Kidney glomerular epithelial cell (primary cell): ENCODE measurements around the gene TECPR1.

Source experiments
- DNase-seq: peaks from one replicate; lab custom pipeline; 2025; lab: John Stamatoyannopoulos, UW

Gene TECPR1

DNA sequence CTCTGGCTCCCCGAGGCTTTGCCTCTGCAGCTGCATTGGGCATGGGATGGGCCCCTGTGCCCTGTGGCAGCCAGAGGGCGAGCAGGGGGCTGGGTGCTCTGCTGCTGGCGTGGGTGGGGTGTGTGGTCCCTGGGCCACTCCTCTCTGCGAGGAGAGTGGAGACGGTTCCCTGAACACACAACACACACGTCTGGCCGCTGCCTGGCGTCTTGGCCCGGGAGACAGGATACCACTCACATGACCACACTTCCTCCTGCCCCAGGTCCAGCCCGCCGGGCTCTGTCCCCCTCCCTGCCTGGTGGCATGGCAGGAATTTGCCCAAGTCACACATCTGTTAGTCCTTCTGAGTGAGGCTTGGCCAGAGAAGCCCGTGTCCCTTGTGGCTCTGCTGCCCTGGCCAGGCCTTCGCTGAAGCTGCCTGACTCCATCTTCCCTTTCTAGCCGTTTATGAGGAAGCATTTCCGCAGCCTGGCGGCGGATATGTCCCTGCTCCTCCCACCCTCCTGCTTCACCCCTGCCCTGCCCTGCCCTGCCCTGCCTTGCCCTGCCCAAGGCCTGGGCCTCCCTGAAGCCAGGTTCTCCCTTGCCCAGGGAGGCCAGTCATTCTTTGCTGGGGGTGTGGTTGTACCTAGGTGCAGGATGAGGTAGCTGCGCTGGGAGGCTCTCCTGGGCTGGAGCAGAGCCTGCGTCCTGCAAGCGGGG is 32.5 kb upstream of the TECPR1 start:
- DNase-seq = peak; percentile 66

- DNase-seq = no peak
These were observed 31.8 kb upstream of the TECPR1 start for GRCh38 chr7:98283887-98284222.

- DNase-seq = peak; percentile 11
These were observed 31.3 kb upstream of the TECPR1 start for GRCh38 chr7:98283127-98283886.

- no peak for DNase-seq
These were observed 30.7 kb upstream of the TECPR1 start for GRCh38 chr7:98282703-98283102.

DNA sequence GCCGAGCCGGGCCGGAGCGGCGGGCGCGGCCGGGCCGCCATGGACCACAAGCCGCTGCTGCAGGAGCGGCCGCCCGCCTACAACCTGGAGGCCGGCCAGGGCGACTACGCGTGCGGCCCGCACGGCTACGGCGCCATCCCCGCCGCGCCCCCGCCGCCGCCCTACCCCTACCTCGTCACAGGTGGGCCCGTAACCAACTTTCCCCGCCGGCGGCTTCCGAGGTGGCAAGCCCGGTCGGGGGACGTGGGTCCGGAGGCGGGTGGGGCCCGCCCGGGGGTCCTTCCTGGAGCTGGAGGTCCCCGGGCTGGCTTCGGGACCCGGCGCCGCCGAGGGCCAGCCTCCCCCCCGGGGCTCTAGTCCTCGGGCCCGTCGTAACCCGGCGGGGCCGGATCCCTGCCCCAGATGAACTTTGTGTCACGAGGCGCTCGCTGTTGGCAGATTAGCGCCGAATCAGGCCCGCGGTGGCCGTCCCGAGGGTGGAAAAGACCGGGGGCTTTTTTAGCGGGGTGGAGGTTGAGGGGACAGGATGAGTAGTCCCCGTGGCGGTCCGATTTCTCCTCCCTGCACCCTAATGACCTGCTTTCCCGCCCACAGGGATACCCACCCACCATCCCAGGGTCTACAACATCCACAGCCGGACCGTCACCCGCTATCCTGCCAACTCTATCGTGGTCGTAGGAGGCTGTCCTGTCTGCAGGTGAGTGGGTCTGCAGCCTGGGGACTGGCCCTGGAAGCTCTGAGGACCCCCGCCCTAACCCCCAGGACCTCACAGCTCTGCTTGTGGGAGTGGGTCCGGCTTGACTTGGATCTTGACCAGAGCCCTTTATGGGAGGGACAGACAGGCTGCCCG is 29.9 kb upstream of the TECPR1 start:
- DNase-seq = no peak

GRCh38 chr7:98280791-98281756 is 29.0 kb upstream of the TECPR1 start, which contains the start of gene BRI3:
BRI3 (plus strand) TSS chr7:98281686; CDS start chr7:98281796, 110 bp downstream.
- peak; percentile 60 for DNase-seq

- DNase-seq = no peak
These were observed 28.3 kb upstream of the TECPR1 start for GRCh38 chr7:98280296-98280695.

- DNase-seq = no peak
These were observed 26.9 kb upstream of the TECPR1 start for GRCh38 chr7:98278936-98279335.

- DNase-seq = no peak
These were observed 26.4 kb upstream of the TECPR1 start for GRCh38 chr7:98278408-98278807.

- DNase-seq = no peak
These were observed 24.3 kb upstream of the TECPR1 start for GRCh38 chr7:98276241-98276761.

- no peak for DNase-seq
These were observed 15.3 kb upstream of the TECPR1 start for GRCh38 chr7:98267303-98267702.

- no peak for DNase-seq
These were observed 14.8 kb upstream of the TECPR1 start for GRCh38 chr7:98266840-98267239.

- DNase-seq = peak; percentile 13
These were observed 13.8 kb upstream of the TECPR1 start for GRCh38 chr7:98265841-98266271.

- no peak for DNase-seq
These were observed 5.7 kb upstream of the TECPR1 start for GRCh38 chr7:98257701-98258100.

DNA sequence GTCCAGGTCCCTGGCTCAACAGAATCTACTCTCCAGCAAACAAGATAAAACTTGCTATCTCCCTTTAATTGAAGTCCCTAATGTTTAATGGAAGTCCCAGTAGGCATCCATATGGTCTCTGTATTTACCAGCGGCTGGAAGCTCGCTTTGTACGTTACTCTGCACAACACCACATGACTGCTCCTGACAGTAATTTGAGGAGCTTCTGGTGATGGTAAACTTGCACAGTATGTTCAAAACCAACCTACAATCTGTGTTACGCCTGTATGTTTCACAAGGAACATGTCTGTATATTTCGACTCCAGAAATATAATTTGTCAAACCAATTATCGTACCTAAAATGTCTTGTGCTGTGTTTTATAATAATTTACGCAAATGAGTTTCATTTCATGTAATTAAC is 4.4 kb upstream of the TECPR1 start:
- DNase-seq = no peak

DNA sequence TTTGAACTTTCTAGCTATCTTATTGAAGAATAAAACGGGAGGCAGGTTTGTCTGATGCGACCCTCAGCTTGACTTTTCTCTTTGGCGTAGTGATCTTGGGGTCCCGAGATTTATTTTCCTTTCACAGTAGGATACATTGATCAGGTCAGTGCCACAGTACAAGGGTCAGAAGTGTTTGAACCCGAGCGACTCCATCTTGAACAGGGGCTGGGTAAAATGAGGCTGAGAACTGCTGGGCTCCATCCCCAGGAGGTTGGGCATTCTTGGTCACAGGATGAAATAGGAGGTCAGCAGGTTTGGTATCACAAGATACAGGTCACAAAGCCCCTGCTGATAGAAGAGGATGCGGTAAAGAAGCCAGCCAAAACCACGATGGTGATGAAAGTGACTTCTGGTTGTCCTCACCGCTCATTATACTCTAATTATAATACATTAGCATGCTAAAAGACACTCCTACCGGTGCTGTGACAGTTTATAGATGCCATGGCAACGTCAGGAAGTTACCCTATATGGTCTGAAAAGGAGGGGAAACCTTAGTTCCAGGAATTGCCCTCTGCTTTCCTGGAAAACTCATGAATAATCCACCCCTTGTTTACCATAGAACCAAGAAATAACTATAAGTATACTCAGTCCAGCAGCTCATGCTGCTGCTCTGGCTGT is 3.0 kb upstream of the TECPR1 start:
- DNase-seq = no peak

DNA sequence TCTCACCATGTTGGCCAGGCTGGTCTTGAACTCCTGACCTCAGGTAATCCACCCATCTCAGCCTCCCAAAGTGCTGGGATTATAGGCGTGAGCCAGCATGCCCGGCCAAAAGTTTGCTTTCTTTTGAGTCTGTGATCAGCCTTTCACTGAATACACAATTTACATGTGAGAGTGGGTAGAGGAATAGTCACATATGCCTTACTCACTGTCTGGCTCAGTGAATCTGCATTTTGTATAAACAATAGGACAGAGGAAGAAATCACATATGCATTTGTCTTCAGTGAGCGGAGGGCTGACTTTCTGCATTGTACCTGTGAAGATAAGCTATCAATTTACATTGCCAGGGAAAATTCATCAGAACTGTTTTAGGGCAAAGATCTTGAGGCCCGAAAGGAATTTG is 2.5 kb upstream of the TECPR1 start:
- DNase-seq = no peak

DNA sequence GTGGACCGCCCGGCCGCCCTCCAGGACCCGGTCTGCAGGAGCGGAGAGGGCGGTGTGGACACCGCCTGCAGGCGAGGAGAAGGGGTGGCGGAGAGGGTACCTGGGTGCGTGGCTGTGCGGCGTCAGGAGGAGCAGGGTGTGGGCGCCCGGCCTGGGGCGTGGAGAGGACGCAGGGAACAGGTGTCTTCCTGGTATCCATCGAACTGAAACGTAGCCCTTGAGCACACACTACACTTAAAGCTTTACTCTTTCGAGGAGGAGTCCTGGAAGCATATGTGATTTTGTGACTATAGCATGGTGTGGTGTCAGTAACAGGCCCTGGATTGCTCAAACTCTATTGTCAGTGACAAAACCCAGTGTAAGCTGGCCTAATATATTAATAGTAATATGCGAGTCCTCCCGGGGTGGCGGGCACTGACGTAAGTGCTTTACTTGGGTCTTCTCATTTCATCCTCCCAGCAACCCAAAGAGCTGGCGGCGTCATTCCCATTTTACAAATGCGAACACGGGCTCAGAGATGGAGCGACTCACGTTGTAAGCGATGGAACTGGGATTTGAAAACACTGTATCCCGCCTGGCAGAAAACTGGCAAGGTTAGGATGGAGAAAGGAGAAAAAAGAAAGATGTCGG is 508 bp upstream of the TECPR1 start:
- DNase-seq = no peak

GRCh38 chr7:98251231-98251600 is 816 bp downstream of the TECPR1 start:
- DNase-seq = no peak

DNA sequence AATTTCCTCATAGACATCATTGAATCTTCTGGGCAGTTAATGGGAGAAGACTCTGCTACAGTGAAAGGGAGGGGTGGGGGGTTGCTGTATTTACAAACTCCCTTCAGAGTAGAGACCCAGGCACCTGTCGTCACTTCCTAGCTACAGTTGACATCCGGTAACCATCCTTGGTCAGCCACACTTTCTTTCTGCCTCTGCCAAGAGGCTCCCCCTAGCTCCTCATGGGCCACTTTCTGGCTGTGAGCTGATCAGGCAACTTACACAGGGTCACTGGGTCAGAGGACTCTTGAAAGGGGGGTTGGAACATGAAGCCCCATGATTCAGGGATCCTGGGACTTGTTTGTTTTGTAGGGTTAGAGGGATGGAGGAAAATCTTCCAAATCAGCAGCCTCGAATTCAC is 1.2 kb downstream of the TECPR1 start:
- no peak for DNase-seq
